Activated B cell treated with CpG ODN at 0.5 μM for 24 hours (primary cell): Measurements from ENCODE around the gene SH3PXD2A. TPM values are rescaled to one million over a fixed set of nuclear protein-coding genes. Genes with fewer than 3 reads are reported as not detected.

Experiments used
- ATAC-seq: fragments of 200-7000 bp; cut with Tn5 transposase; one replicate; pipeline ENCODE4 v1.10.0; 2021; ENCODE audit warnings: low read depth, mild to moderate bottlenecking, moderate library complexity
- CTCF ChIA-PET: fragments of 350-600 bp; sonication (Branson Sonifier 250); formaldehyde crosslinking; loops from one replicate; lab custom pipeline; 2021; ENCODE audit warnings: antibody characterized with exemption; lab: Charles Lee
- POLR2A ChIA-PET: fragments of 350-600 bp; sonication (Branson Sonifier 250); formaldehyde crosslinking; loops from one replicate; lab custom pipeline; 2021; ENCODE audit warnings: antibody characterized with exemption; lab: Charles Lee
- DNase-seq: peaks from one replicate; pipeline ENCODE4 v3.0.0; 2022
- H3K27ac Mint-ChIP-seq: one replicate; pipeline ENCODE4 v1.8.0; 2020; ENCODE audit warnings: mixed read lengths
- H3K27me3 Mint-ChIP-seq: one replicate; pipeline ENCODE4 v1.8.0; 2021; ENCODE audit warnings: mixed read lengths
- H3K36me3 Mint-ChIP-seq: one replicate; pipeline ENCODE4 v1.8.0; 2021; ENCODE audit warnings: low read depth, mixed read lengths
- H3K4me1 Mint-ChIP-seq: one replicate; pipeline ENCODE4 v1.8.0; 2021; ENCODE audit warnings: mixed read lengths
- H3K4me3 Mint-ChIP-seq: one replicate; pipeline ENCODE4 v1.8.0; 2020; ENCODE audit warnings: mild to moderate bottlenecking, mixed read lengths
- H3K9me3 Mint-ChIP-seq: one replicate; pipeline ENCODE4 v1.8.0; 2020; ENCODE audit warnings: mixed read lengths
- intact Hi-C: fragments of 100-400 bp; cut with micrococcal nuclease; formaldehyde crosslinking; loops from one replicate; pipeline ENCODE4 v1.15.1; 2024
- total RNA-seq: library from RNA; stranded (reverse); gene quantifications from 2 replicates; pipeline ENCODE4 v1.2.3, GENCODE V29; 2022
- TF ChIP-seq, protein P1 (sequence below): fragments of 200-600 bp; IDR thresholded peaks from one replicate; pipeline ENCODE4 v1.8.0; 2022; ENCODE audit warnings: antibody characterized with exemption, mild to moderate bottlenecking

Gene SH3PXD2A
- total RNA-seq, 1 donor from 2014 or later, result 18.2 TPM

DNA sequence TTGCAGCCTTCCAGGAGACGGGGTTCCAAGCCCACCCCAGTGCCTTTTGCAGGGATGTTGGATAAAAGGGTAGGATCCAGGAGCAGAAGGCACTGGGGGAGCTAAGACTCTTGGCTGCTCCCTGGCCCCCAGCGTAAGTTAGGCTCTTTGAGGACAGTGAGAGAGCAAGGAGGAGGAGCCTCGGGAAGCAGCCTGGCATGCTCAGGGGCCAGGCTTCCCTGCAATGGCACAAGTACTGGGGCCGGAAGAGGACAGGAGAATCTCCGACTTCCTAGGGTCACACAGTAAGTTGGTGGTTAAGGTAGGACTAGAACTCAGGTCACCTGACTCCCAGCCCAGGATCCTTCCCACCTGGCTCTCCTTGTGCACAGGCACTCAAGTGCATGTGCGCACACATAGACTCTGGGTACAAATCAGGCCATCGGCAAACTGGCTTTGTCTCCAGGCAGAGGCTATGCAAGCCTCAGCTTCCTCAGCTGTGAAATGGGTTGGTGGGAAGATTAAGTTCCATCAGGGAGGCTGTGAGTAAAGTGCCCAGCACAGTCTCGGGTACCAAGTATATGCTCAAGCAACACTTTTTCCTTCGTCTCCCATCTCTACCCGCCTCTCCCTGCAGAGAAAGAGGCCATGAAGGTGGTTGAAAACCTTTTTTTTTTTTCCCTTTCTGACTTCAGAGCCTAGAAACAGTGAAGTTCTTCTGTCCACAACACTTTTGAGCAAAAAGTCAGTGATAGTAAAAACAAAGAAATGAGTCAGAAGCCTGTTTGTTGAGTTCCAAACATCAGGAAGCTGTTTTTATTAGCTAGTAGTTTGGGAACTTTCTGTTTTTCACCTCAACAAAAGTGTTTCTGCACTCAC, 282.8 kb downstream of the SH3PXD2A start:
- Mint-ChIP-seq H3K36me3 (no peaks in the 10 kb centered on the region), H3K4me3 (no peak overlapping the region), H3K27me3 (peaks cover 4% of the 10 kb centered on the region), H3K27ac (no peak overlapping the region), H3K9me3 (no peaks in the 10 kb centered on the region), H3K4me1 (no peaks in the 10 kb centered on the region)
- no peak for DNase-seq
- POLR2A ChIA-PET, result no interaction called here
- intact Hi-C loops, result no loop called here
- ATAC-seq, result no peak
- TF ChIP-seq, protein P1, sequence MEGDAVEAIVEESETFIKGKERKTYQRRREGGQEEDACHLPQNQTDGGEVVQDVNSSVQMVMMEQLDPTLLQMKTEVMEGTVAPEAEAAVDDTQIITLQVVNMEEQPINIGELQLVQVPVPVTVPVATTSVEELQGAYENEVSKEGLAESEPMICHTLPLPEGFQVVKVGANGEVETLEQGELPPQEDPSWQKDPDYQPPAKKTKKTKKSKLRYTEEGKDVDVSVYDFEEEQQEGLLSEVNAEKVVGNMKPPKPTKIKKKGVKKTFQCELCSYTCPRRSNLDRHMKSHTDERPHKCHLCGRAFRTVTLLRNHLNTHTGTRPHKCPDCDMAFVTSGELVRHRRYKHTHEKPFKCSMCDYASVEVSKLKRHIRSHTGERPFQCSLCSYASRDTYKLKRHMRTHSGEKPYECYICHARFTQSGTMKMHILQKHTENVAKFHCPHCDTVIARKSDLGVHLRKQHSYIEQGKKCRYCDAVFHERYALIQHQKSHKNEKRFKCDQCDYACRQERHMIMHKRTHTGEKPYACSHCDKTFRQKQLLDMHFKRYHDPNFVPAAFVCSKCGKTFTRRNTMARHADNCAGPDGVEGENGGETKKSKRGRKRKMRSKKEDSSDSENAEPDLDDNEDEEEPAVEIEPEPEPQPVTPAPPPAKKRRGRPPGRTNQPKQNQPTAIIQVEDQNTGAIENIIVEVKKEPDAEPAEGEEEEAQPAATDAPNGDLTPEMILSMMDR, result no peak
- CTCF ChIA-PET, result no interaction called here

DNA sequence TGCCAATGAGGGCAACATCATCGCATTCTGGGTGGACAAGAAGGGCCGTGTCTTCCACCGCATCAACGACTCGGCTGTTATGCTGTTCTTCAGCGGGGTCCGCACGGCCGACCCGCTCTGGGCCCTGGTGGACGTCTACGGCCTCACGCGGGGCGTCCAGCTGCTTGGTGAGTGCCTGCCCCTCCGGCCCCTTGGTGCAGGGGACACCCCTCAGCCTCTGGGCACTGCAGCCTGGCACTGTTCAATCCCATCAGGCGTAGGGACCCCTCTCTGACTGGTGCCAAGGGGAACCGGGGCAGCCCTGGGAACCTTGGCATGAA, 283.8 kb downstream of the SH3PXD2A start:
- H3K27me3 Mint-ChIP-seq, result peaks cover 4% of the 10 kb centered on the region
- intact Hi-C loops, result no loop called here
- CTCF ChIA-PET, result no interaction called here
- DNase-seq (no peak), ATAC-seq (no peak)
- H3K4me3 Mint-ChIP-seq, result no peak overlapping the region
- no peaks in the 10 kb centered on the region for H3K9me3 Mint-ChIP-seq
- no peaks in the 10 kb centered on the region for H3K36me3 Mint-ChIP-seq
- no peaks in the 10 kb centered on the region for H3K4me1 Mint-ChIP-seq
- POLR2A ChIA-PET, result no interaction called here
- TF ChIP-seq, protein P1, result no peak
- H3K27ac Mint-ChIP-seq, result no peak overlapping the region

DNA sequence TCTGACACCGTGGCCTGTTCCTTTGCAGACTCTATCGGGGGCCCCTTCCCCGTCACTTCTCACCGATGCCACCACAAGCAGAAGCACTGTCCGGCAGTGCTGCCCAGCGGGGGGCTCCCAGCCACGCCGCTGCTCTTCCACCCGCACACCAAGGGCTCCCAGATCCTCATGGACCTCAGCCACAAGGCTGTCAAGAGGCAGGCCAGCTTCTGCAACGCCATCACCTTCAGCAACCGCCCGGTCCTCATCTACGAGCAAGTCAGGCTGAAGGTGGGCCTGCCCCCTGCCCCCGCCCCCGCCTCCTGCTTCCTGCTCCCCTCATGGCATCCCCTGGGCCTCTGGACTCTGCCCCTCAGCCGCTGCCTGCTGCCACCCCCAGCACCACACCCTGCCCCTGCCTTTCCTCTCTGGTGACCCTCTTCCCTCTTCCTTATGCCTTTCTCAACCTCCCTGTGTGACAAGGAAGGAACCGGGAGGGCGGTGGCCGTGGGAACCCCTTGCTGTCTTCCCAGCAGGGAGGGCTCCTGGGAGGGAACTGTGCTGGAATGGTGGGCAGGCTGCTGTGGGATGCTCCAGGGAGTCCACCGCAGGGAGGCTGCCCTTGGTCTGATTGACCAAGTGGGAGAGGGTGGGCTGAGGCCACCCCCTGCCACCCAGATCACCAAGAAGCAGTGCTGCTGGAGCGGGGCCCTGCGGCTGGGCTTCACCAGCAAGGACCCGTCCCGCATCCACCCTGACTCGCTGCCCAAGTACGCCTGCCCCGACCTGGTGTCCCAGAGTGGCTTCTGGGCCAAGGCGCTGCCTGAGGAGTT, 284.3 kb downstream of the SH3PXD2A start:
- ChIA-PET CTCF (no interaction called here), POLR2A (no interaction called here)
- no peak for DNase-seq
- Mint-ChIP-seq H3K36me3 (no peaks in the 10 kb centered on the region), H3K9me3 (no peaks in the 10 kb centered on the region), H3K27me3 (peaks cover 4% of the 10 kb centered on the region), H3K4me3 (no peak overlapping the region), H3K27ac (no peak overlapping the region), H3K4me1 (no peaks in the 10 kb centered on the region)
- no peak for ATAC-seq
- intact Hi-C loops, result no loop called here
- TF ChIP-seq, protein P1, result no peak

DNA sequence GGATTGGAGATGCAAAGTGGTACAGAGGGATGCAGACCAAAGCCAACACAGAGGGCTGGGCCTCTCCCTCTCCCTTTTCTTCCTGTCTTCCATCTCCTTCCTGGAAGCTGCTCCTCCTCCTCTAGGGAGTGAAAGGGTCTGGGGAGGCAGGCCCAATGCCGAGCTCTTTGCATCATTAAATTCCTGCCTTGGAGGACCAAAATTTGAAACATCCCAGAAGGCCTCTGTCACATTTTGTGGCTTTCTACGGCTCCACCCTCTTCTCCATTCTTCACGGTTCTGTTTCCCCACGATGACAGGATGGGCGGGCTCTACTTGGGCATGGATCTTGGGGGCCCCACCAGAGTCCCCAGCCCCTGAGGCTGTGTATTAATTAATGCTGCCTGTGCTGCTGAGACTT, 285.5 kb downstream of the SH3PXD2A start:
- ChIA-PET CTCF (no interaction called here), POLR2A (no interaction called here)
- Mint-ChIP-seq H3K4me3 (no peak overlapping the region), H3K36me3 (no peaks in the 10 kb centered on the region), H3K27me3 (peaks cover 4% of the 10 kb centered on the region), H3K9me3 (no peaks in the 10 kb centered on the region), H3K27ac (no peak overlapping the region), H3K4me1 (no peaks in the 10 kb centered on the region)
- TF ChIP-seq, protein P1, result no peak
- intact Hi-C loops, result no loop called here
- ATAC-seq (no peak), DNase-seq (no peak)

DNA sequence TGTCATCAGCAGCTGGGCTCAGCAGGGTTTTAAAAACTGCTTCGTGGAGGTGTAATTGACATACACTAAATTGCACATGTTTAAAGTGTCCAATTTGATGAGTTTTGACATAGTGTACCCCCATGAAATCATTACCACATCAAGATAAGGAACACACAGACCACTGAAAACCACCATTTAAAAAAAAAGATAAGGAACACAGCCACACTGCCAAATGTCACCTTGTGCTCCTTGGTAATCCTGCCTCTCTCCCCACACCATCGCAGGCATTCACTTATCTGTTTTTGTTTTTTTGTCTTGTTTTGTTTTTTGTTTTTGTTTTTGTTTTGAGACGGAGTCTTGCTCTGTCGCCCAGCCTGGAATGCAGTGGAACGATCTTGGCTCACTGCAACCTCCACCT, 286.9 kb downstream of the SH3PXD2A start:
- ChIA-PET CTCF (no interaction called here), POLR2A (no interaction called here)
- DNase-seq (no peak), ATAC-seq (no peak)
- H3K27ac Mint-ChIP-seq, result no peak overlapping the region
- intact Hi-C loops, result no loop called here
- no peaks in the 10 kb centered on the region for H3K9me3 Mint-ChIP-seq
- H3K4me3 Mint-ChIP-seq, result no peak overlapping the region
- TF ChIP-seq, protein P1, result no peak
- peaks cover 2% of the 10 kb centered on the region for H3K4me1 Mint-ChIP-seq
- H3K27me3 Mint-ChIP-seq, result peaks cover 4% of the 10 kb centered on the region
- H3K36me3 Mint-ChIP-seq, result no peaks in the 10 kb centered on the region
